ENCODE measurements around the gene KDM5B.

KDM5B gene

GRCh38 chr1:202791077-202791747 lies 17.0 kb downstream of the KDM5B start:
- TF ChIP-seq, protein P1, sequence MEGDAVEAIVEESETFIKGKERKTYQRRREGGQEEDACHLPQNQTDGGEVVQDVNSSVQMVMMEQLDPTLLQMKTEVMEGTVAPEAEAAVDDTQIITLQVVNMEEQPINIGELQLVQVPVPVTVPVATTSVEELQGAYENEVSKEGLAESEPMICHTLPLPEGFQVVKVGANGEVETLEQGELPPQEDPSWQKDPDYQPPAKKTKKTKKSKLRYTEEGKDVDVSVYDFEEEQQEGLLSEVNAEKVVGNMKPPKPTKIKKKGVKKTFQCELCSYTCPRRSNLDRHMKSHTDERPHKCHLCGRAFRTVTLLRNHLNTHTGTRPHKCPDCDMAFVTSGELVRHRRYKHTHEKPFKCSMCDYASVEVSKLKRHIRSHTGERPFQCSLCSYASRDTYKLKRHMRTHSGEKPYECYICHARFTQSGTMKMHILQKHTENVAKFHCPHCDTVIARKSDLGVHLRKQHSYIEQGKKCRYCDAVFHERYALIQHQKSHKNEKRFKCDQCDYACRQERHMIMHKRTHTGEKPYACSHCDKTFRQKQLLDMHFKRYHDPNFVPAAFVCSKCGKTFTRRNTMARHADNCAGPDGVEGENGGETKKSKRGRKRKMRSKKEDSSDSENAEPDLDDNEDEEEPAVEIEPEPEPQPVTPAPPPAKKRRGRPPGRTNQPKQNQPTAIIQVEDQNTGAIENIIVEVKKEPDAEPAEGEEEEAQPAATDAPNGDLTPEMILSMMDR (IDR thresholded peaks at IDR 0.05; ENCODE audit: low read depth, low read length, missing control alignments) = no peak
- no peak overlapping the region for H3K4me3 ChIP-seq (ENCODE audit: low read depth, low read length)
- no peak for DNase-seq (ENCODE audit: low read depth)

- TF ChIP-seq, protein P1 (IDR thresholded peaks at IDR 0.05; ENCODE audit: low read depth, low read length, missing control alignments) = no peak
- no peak for DNase-seq (ENCODE audit: low read depth)
Measured at GRCh38 chr1:202788800-202789199, 19.4 kb downstream of the KDM5B start.

GRCh38 chr1:202786804-202787203 lies 21.4 kb downstream of the KDM5B start:
- TF ChIP-seq, protein P1 (IDR thresholded peaks at IDR 0.05; ENCODE audit: low read depth, low read length, missing control alignments) = no peak
- DNase-seq (ENCODE audit: low read depth) = no peak
- no peak overlapping the region for H3K4me3 ChIP-seq (ENCODE audit: low read depth, low read length)

More at GRCh38 chr1:202788800-202789199, 19.4 kb downstream of the KDM5B start:
- no peak overlapping the region for H3K4me3 ChIP-seq (ENCODE audit: low read depth, low read length)

- no peak overlapping the region for H3K4me3 ChIP-seq (ENCODE audit: low read depth, low read length)
- TF ChIP-seq, protein P1 (IDR thresholded peaks at IDR 0.05; ENCODE audit: low read depth, low read length, missing control alignments) = no peak
- no peak for DNase-seq (ENCODE audit: low read depth)
Measured at GRCh38 chr1:202781180-202781579, 27.0 kb downstream of the KDM5B start.

DNA sequence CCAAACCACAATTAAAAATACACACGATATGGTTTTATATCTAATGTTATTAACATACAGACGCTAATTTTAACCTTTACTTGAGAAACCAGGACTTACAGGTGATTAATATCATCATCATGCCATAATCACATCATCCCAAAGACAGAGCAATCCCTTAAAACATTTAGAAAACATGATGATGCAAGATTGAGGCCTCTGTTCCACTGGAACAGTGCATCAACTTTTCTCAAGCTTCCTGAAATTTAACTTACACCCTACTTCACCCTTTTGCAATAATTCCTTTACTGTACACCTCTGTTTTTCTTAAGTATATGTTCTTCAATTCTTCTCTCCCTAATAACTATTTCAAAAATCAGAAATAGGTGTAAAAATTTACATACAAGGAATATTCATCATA lies 38.1 kb downstream of the KDM5B start:
- H3K4me3 ChIP-seq (ENCODE audit: low read depth, low read length) = no peak overlapping the region
- DNase-seq (ENCODE audit: low read depth) = no peak
- TF ChIP-seq, protein P1 (IDR thresholded peaks at IDR 0.05; ENCODE audit: low read depth, low read length, missing control alignments) = no peak

GRCh38 chr1:202765721-202766120 lies 42.5 kb downstream of the KDM5B start:
- TF ChIP-seq, protein P1 (IDR thresholded peaks at IDR 0.05; ENCODE audit: low read depth, low read length, missing control alignments) = no peak
- no peak for DNase-seq (ENCODE audit: low read depth)
- H3K4me3 ChIP-seq (ENCODE audit: low read depth, low read length) = no peak overlapping the region

GRCh38 chr1:202762019-202762418 lies 46.2 kb downstream of the KDM5B start:
- no peak overlapping the region for H3K4me3 ChIP-seq (ENCODE audit: low read depth, low read length)
- no peak for DNase-seq (ENCODE audit: low read depth)
- TF ChIP-seq, protein P1 (IDR thresholded peaks at IDR 0.05; ENCODE audit: low read depth, low read length, missing control alignments) = no peak
